Endothelial cell of umbilical vein (primary cell): ENCODE measurements around the gene SNX30. TPM values are rescaled to one million over a fixed set of nuclear protein-coding genes. Genes with fewer than 3 reads are reported as not detected.

Source experiments
- BruUV-seq: library from RNA; stranded (reverse); fragments of 400-500 nt; replicated peaks from 2 replicates; lab custom pipeline; 2021; lab: Mats Ljungman, UMichigan
- CTCF ChIA-PET: fragments of 300-600, 350-600 bp; sonication (Branson Sonifier 250); formaldehyde crosslinking; loops from one replicate; lab custom pipeline; 2021; ENCODE audit warnings: antibody characterized with exemption, inconsistent platforms; lab: Charles Lee
- POLR2A ChIA-PET: fragments of 300-600, 350-600 bp; sonication (Branson Sonifier 250); formaldehyde crosslinking; loops from one replicate; lab custom pipeline; 2021; ENCODE audit warnings: antibody characterized with exemption, inconsistent platforms; lab: Charles Lee
- DNase-seq: peaks from one replicate; pipeline ENCODE4 v3.0.0-alpha.2; 2011; ENCODE audit warnings: low read depth, low spot score
- FAIRE-seq: peaks from 2 replicates; lab custom pipeline; 2011; peaks lifted over from hg19 to GRCh38; lab: Jason Lieb, UNC
- H2AFZ ChIP-seq: 2 replicates; pipeline ENCODE4 v1.6.0; 2012; ENCODE audit warnings: low read depth, low read length, control low read depth, inconsistent platforms
- H3K27ac ChIP-seq: 2 replicates; pipeline ENCODE4 v1.5.1; 2011; ENCODE audit warnings: low read depth, mild to moderate bottlenecking, control low read depth, low read length, moderate library complexity; ENCODE audit not compliant: insufficient read depth
- H3K27me3 ChIP-seq, 2 experiments: 2 replicates each; pipeline versions ENCODE4 v1.6.0 to v1.6.1; 2011; ENCODE audit warnings: low read length in 2 of 2, mixed read lengths in 1 of 2; ENCODE audit not compliant: control insufficient read depth in 2 of 2, insufficient read depth in 2 of 2
- H3K36me3 ChIP-seq, 2 experiments: 2 replicates in 1 of 2; 3 replicates in 1 of 2; pipeline ENCODE4 v1.5.1; 2011; ENCODE audit warnings: low read length in 2 of 2, mild to moderate bottlenecking in 1 of 2, moderate library complexity in 1 of 2; ENCODE audit not compliant: control insufficient read depth in 2 of 2, insufficient read depth in 2 of 2; ENCODE audit errors: extremely low read depth in 1 of 2
- H3K4me1 ChIP-seq: 3 replicates; pipeline ENCODE4 v1.5.1; 2011; ENCODE audit warnings: mild to moderate bottlenecking, low read length; ENCODE audit not compliant: control insufficient read depth, insufficient read depth; ENCODE audit errors: extremely low read depth
- H3K4me2 ChIP-seq: 2 replicates; pipeline ENCODE4 v1.6.1; 2011; ENCODE audit warnings: low read length, control low read depth, mixed read lengths; ENCODE audit not compliant: insufficient read depth
- H3K4me3 ChIP-seq, 3 experiments: fragments of 200-600 bp in 1 of 3; sonication (generic), shearing (Covaris generic) in 1 of 3; replicated peaks in 1 of 3; 2 replicates each; pipeline ENCODE4 v1.5.1; 2011 to 2016; ENCODE audit warnings: control low read depth in 3 of 3, low read length in 3 of 3, mild to moderate bottlenecking in 2 of 3, inconsistent platforms in 1 of 3, low read depth in 1 of 3, moderate library complexity in 1 of 3; ENCODE audit not compliant: insufficient read depth in 1 of 3
- H3K79me2 ChIP-seq: 2 replicates; pipeline ENCODE4 v1.6.0; 2012; ENCODE audit warnings: low read length, inconsistent platforms; ENCODE audit not compliant: control insufficient read depth, insufficient read depth
- H3K9ac ChIP-seq: replicated peaks from 2 replicates; pipeline ENCODE3; 2011; ENCODE audit warnings: low read length, control low read depth; ENCODE audit not compliant: insufficient read depth; ENCODE audit errors: extremely low read depth
- H3K9me1 ChIP-seq: replicated peaks from 3 replicates; pipeline ENCODE4 v1.6.0; 2011; ENCODE audit warnings: mild to moderate bottlenecking, low read length; ENCODE audit not compliant: control insufficient read depth, insufficient read depth; ENCODE audit errors: extremely low read depth
- H3K9me3 ChIP-seq: replicated peaks from 2 replicates; pipeline ENCODE4 v1.5.1; 2012; ENCODE audit warnings: low read length, inconsistent platforms; ENCODE audit not compliant: control insufficient read depth, insufficient read depth
- H4K20me1 ChIP-seq: replicated peaks from 2 replicates; pipeline ENCODE3; 2011; ENCODE audit warnings: mild to moderate bottlenecking, low read length; ENCODE audit not compliant: control insufficient read depth, insufficient read depth; ENCODE audit errors: extremely low read depth
- EZH2 ChIP-seq: IDR thresholded peaks from 2 replicates; pipeline ENCODE4 v1.6.1; 2012; ENCODE audit warnings: borderline replicate concordance, low read depth, mild to moderate bottlenecking, moderate library complexity, low read length, inconsistent platforms; ENCODE audit not compliant: severe bottlenecking
- FOS ChIP-seq: IDR thresholded peaks from 2 replicates; pipeline ENCODE4 v1.6.1; 2011; ENCODE audit warnings: mild to moderate bottlenecking, low read length, moderate library complexity, borderline replicate concordance; ENCODE audit not compliant: insufficient read depth
- GATA2 ChIP-seq: IDR thresholded peaks from 2 replicates; pipeline ENCODE4 v1.7.0; 2011; ENCODE audit warnings: low read depth, mild to moderate bottlenecking, moderate library complexity, mixed read lengths, low read length; ENCODE audit not compliant: insufficient read length, insufficient read depth
- JUN ChIP-seq: IDR thresholded peaks from 2 replicates; pipeline ENCODE4 v1.6.1; 2011; ENCODE audit warnings: borderline replicate concordance, low read depth; ENCODE audit not compliant: insufficient read length, insufficient read depth
- MYC ChIP-seq: IDR thresholded peaks from one replicate; pipeline ENCODE4 v1.6.1; 2011; ENCODE audit warnings: mild to moderate bottlenecking, low read depth, low read length
- POLR2A ChIP-seq: IDR thresholded peaks from 2 replicates; pipeline ENCODE4 v1.6.1; 2012; ENCODE audit warnings: low read depth, mild to moderate bottlenecking, control low read depth, low read length
- POLR2AphosphoS5 ChIP-seq: IDR thresholded peaks from 2 replicates; pipeline ENCODE4 v1.6.1; 2012; ENCODE audit warnings: low read depth, mild to moderate bottlenecking, control low read depth, low read length, moderate library complexity; ENCODE audit not compliant: insufficient read depth
- dilution Hi-C: fragments of 300-500 bp; cut with MboI; formaldehyde crosslinking; loops from one replicate; pipeline ENCODE4 v1.15.0; 2019; ENCODE audit warnings: low sequenced_read_pairs; ENCODE audit not compliant: extremely low pct_ligation_motif_present
- intact Hi-C: fragments of 100-400 bp; cut with micrococcal nuclease; formaldehyde crosslinking; loops from one replicate; pipeline ENCODE4 v1.10.0; 2022
- polyA plus RNA-seq, 4 experiments: library from polyadenylated mRNA; depleted of rRNA in 3 of 4; stranded (reverse) in 3 of 4; unstranded in 1 of 4; fragments of >200 nt; gene quantifications; 2 replicates each; pipeline versions ENCODE4 v1.2.1 to v1.2.3, GENCODE V29; 2011 to 2012; ENCODE audit warnings: missing spikeins in 1 of 4
- total RNA-seq: library from RNA; stranded (reverse); gene quantifications from 2 replicates; pipeline ENCODE4 v1.2.3, GENCODE V29; 2021
- TF ChIP-seq, protein P1 (sequence below), 2 donors: IDR thresholded peaks; 1 replicate in 1 of 2; 2 replicates in 1 of 2; pipeline ENCODE4 v1.5.1; 2011; ENCODE audit warnings: low read length in 2 of 2, mild to moderate bottlenecking in 2 of 2, moderate library complexity in 2 of 2, control low read depth in 1 of 2, inconsistent platforms in 1 of 2, low read depth in 1 of 2; ENCODE audit not compliant: insufficient read depth in 1 of 2; ENCODE audit errors: extremely low read depth in 1 of 2
- TF ChIP-seq, protein P2 (sequence below): IDR thresholded peaks from 2 replicates; pipeline ENCODE4 v1.6.1; 2011; ENCODE audit not compliant: insufficient read depth, insufficient read length

The SNX30 gene
- total and polyA plus RNA-seq, 2 donors (not counting 3 experiments of a cell fraction or from before 2014, with no cell fraction given): 2.8 to 6.3 TPM

DNA sequence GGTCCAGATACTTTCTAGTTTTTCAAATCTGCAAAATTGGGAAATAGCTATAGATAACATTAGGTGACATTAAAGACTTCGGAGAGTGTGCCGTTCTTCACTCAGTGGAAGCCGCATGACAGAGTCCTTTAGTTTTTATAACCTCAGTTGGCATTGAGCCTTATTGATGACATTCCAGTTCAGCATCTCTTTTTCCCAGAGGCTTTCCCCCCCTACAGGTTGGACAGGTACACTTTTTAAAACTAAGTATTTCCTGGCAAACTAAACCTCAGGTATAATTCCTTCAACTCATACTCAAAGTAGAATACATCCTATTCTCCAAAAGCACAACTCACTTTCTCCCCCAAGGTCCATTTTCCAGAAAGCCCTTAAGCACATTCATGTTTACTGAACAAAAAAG is 81.4 kb downstream of the SNX30 start:
- H3K4me3 ChIP-seq: no peak overlapping the region
- H3K9me3 ChIP-seq: no peaks in the 10 kb centered on the region
- no peak overlapping the region for H3K9ac ChIP-seq
- POLR2A ChIA-PET: no interaction called here
- no peak overlapping the region for H3K4me2 ChIP-seq
- no peaks in the 10 kb centered on the region for H4K20me1 ChIP-seq
- no peaks in the 10 kb centered on the region for H3K9me1 ChIP-seq
- no peak overlapping the region for H3K27ac ChIP-seq
- H3K27me3 ChIP-seq: no peaks in the 10 kb centered on the region
- no peaks in the 10 kb centered on the region for H3K4me1 ChIP-seq
- no peaks in the 10 kb centered on the region for H3K79me2 ChIP-seq
- no peak for DNase-seq
- no peaks in the 10 kb centered on the region for H3K36me3 ChIP-seq
- no peak overlapping the region for H2AFZ ChIP-seq
- CTCF ChIA-PET: interaction anchor here (1.2 to 1.4 kb wide), 2 partner anchors 13 to 71 kb away, joined by 5 to 7 read pairs; no protein-coding TSS in a partner anchor
- BruUV-seq: no TSS peak
- no peak for FAIRE-seq
- dilution Hi-C loops (no loop called here), intact Hi-C loops (no loop called here)
- TF ChIP-seq GATA2 (no peak), JUN (no peak), FOS (no peak), POLR2A (no peak), MYC (no peak), EZH2 (no peak), POLR2AphosphoS5 (no peak)
- TF ChIP-seq, protein P1, sequence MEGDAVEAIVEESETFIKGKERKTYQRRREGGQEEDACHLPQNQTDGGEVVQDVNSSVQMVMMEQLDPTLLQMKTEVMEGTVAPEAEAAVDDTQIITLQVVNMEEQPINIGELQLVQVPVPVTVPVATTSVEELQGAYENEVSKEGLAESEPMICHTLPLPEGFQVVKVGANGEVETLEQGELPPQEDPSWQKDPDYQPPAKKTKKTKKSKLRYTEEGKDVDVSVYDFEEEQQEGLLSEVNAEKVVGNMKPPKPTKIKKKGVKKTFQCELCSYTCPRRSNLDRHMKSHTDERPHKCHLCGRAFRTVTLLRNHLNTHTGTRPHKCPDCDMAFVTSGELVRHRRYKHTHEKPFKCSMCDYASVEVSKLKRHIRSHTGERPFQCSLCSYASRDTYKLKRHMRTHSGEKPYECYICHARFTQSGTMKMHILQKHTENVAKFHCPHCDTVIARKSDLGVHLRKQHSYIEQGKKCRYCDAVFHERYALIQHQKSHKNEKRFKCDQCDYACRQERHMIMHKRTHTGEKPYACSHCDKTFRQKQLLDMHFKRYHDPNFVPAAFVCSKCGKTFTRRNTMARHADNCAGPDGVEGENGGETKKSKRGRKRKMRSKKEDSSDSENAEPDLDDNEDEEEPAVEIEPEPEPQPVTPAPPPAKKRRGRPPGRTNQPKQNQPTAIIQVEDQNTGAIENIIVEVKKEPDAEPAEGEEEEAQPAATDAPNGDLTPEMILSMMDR (IDR thresholded peaks at IDR 0.05; ENCODE audit: extremely low read depth in 1 of 2, insufficient read depth in 1 of 2, low read depth in 1 of 2, low read length in 2 of 2): no peak
- TF ChIP-seq, protein P2, sequence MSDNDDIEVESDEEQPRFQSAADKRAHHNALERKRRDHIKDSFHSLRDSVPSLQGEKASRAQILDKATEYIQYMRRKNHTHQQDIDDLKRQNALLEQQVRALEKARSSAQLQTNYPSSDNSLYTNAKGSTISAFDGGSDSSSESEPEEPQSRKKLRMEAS: no peak
